NCI-H2107 (cell line): ENCODE data around the gene NEDD4L.
"Not testable (repeated sequence)": the region's sequence is repeated elsewhere in the genome, so short reads cannot be mapped to it uniquely, and the experiment has no call there.

ENCODE experiments used
- DNase-seq: peaks from one replicate; lab custom pipeline; 2025; lab: John Stamatoyannopoulos, UW

The NEDD4L gene

GRCh38 chr18:58043491-58044369 lies at the start of gene NEDD4L:
Gene NEDD4L, plus strand, starts transcription at chr18:58044226. Its CDS starts 435 bp downstream, at chr18:58044661.
- DNase-seq: peak; percentile 79

GRCh38 chr18:57995331-57995730 lies 48.7 kb upstream of the NEDD4L start:
- DNase-seq: no peak

GRCh38 chr18:57996894-57997293 lies 47.1 kb upstream of the NEDD4L start:
- not testable (repeated sequence) for DNase-seq

- DNase-seq: no peak
Observed at GRCh38 chr18:57997820-57998219, 46.2 kb upstream of the NEDD4L start.

- DNase-seq: no peak
Observed at GRCh38 chr18:57998461-57998860, 45.6 kb upstream of the NEDD4L start.

- DNase-seq: no peak
Observed at GRCh38 chr18:58004317-58004716, 39.7 kb upstream of the NEDD4L start.

- no peak for DNase-seq
Observed at GRCh38 chr18:58005011-58005410, 39.0 kb upstream of the NEDD4L start.

GRCh38 chr18:58005885-58006523 lies 38.0 kb upstream of the NEDD4L start:
- DNase-seq: no peak

GRCh38 chr18:58009166-58009565 lies 34.9 kb upstream of the NEDD4L start:
- no peak for DNase-seq

GRCh38 chr18:58010265-58010664 lies 33.8 kb upstream of the NEDD4L start:
- DNase-seq: no peak

GRCh38 chr18:58012356-58012755 lies 31.7 kb upstream of the NEDD4L start:
- no peak for DNase-seq

- no peak for DNase-seq
Observed at GRCh38 chr18:58013241-58014211, 30.5 kb upstream of the NEDD4L start.

- no peak for DNase-seq
Observed at GRCh38 chr18:58015065-58015780, 28.8 kb upstream of the NEDD4L start.

GRCh38 chr18:58017267-58017666 lies 26.8 kb upstream of the NEDD4L start:
- no peak for DNase-seq

GRCh38 chr18:58020567-58021107 lies 23.4 kb upstream of the NEDD4L start:
- DNase-seq: no peak

- no peak for DNase-seq
Observed at GRCh38 chr18:58021504-58021903, 22.5 kb upstream of the NEDD4L start.

GRCh38 chr18:58023108-58023507 lies 20.9 kb upstream of the NEDD4L start:
- no peak for DNase-seq

GRCh38 chr18:58024139-58024538 lies 19.9 kb upstream of the NEDD4L start:
- no peak for DNase-seq

- DNase-seq: no peak
Observed at GRCh38 chr18:58025205-58025604, 18.8 kb upstream of the NEDD4L start.

GRCh38 chr18:58025733-58026132 lies 18.3 kb upstream of the NEDD4L start:
- no peak for DNase-seq

GRCh38 chr18:58026395-58026794 lies 17.6 kb upstream of the NEDD4L start:
- DNase-seq: no peak
